ENCODE data around the gene CTNND2.
A peak's percentile ranks its signal among the peaks of the same experiment; 100 is the strongest.

DNA sequence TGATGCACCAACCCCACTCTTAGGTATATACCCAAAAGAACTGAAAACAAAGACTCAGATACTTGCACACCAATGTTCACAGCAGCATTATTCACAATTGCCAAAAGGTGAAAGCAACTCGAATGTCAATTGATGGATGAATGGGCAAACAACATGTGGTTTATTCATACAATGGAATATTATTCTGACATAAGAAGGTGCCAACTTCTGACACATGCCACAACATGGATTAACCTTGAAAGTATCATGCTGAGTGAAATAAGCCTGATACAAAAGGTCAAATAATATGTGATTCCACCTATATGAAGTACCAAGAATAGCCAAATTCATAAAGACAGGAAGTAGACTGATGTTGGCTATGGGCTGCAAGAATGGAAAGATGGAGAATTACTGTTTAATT lies 35.0 kb downstream of the CTNND2 start:
- TF ChIP-seq POLR2AphosphoS5 (IDR thresholded peaks at IDR 0.05) (peak; percentile 92), SMC3 (conservative IDR thresholded peaks at IDR 0.05; ENCODE audit: poor library complexity) (no peak), EP300 (conservative IDR thresholded peaks at IDR 0.05; ENCODE audit: poor library complexity, severe bottlenecking) (peak; percentile 96), RAD21 (conservative IDR thresholded peaks at IDR 0.05) (no peak)
- TF ChIP-seq, protein P1, sequence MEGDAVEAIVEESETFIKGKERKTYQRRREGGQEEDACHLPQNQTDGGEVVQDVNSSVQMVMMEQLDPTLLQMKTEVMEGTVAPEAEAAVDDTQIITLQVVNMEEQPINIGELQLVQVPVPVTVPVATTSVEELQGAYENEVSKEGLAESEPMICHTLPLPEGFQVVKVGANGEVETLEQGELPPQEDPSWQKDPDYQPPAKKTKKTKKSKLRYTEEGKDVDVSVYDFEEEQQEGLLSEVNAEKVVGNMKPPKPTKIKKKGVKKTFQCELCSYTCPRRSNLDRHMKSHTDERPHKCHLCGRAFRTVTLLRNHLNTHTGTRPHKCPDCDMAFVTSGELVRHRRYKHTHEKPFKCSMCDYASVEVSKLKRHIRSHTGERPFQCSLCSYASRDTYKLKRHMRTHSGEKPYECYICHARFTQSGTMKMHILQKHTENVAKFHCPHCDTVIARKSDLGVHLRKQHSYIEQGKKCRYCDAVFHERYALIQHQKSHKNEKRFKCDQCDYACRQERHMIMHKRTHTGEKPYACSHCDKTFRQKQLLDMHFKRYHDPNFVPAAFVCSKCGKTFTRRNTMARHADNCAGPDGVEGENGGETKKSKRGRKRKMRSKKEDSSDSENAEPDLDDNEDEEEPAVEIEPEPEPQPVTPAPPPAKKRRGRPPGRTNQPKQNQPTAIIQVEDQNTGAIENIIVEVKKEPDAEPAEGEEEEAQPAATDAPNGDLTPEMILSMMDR (IDR thresholded peaks at IDR 0.05; ENCODE audit: poor library complexity, severe bottlenecking): no peak
